ENCODE data around the gene TBX10. TPM values are rescaled to one million over a fixed set of nuclear protein-coding genes. Genes with fewer than 3 reads are reported as not detected.
A peak's percentile ranks its signal among the peaks of the same experiment; 100 is the strongest.

TBX10 gene
- total RNA-seq, 1 experiment from 2014 or later = not detected

DNA sequence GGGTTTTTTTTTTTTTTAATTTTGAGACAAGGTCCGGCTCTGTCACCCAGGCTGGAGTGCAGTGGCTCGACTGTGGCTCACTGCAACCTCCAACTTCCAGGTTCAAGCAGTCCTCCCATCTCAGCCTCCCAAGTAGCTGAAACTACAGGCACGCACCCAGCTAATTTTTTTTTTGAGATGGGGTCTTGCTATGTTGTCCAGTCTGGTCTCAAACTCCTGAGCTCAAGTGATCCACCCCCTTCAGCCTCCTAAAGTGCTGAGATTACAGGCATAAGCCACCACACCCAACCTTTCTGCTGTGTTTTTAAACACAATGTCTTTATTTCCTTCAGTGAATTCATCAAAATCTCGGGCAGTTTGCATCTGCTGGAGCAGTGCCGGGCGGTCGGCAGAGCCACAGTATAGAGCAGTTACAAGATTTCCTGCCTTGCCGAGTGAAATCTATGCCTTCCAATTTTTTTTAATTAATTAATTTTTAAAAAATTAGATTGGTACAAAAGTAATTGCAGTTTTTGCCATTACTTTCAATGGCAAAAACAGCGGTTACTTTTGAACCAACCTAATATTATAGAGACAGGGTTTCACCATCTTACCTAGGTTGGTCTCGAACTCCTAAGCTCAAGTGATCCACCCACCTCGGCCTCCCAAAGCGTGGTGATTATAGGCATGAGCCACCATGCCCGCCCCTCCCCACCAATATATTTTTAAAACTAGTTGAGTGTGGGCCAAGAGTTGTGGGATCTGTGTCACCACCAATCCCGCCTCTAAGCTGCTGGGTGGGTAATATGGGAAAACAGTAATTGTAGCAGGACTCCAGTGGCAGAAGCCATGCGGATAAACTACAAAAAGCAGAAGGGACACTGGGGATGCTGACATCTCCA, 13.6 kb upstream of the TBX10 start:
- H3K4me1 ChIP-seq (ENCODE audit: insufficient read depth, low read length, poor library complexity, severe bottlenecking) = peaks cover 19% of the 10 kb centered on the region
- H3K36me3 ChIP-seq (ENCODE audit: insufficient read depth, low read length, poor library complexity, severe bottlenecking) = no peaks in the 10 kb centered on the region
- H3K4me3 ChIP-seq (ENCODE audit: low read depth, low read length, poor library complexity, severe bottlenecking) = no peak overlapping the region
- H3K9me3 ChIP-seq (ENCODE audit: low read depth, low read length, poor library complexity, severe bottlenecking) = peaks cover 12% of the 10 kb centered on the region
- ChIA-PET CTCF (interaction anchor here (0.7 kb wide), 1 partner anchor 270 kb away, joined by 3 read pairs; no protein-coding TSS in a partner anchor), POLR2A (ENCODE audit: low non-redundant PET) (no interaction called here)
- H3K27ac ChIP-seq (ENCODE audit: low read depth, low read length, poor library complexity, severe bottlenecking) = no peak overlapping the region
- BruUV-seq (replicated peaks) = no TSS peak
- intact Hi-C loops (cut with micrococcal nuclease; ENCODE audit: unreplicated experiment) = no loop called here
- no peak for TF ChIP-seq EZH2 (IDR thresholded peaks at IDR 0.05; ENCODE audit: borderline replicate concordance, low read depth, low read length, poor library complexity, severe bottlenecking)
- TF ChIP-seq, protein P1, sequence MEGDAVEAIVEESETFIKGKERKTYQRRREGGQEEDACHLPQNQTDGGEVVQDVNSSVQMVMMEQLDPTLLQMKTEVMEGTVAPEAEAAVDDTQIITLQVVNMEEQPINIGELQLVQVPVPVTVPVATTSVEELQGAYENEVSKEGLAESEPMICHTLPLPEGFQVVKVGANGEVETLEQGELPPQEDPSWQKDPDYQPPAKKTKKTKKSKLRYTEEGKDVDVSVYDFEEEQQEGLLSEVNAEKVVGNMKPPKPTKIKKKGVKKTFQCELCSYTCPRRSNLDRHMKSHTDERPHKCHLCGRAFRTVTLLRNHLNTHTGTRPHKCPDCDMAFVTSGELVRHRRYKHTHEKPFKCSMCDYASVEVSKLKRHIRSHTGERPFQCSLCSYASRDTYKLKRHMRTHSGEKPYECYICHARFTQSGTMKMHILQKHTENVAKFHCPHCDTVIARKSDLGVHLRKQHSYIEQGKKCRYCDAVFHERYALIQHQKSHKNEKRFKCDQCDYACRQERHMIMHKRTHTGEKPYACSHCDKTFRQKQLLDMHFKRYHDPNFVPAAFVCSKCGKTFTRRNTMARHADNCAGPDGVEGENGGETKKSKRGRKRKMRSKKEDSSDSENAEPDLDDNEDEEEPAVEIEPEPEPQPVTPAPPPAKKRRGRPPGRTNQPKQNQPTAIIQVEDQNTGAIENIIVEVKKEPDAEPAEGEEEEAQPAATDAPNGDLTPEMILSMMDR (conservative IDR thresholded peaks at IDR 0.05; ENCODE audit: low read depth, low read length) = no peak
- DNase-seq (ENCODE audit: low spot score) = no peak
- H3K27me3 ChIP-seq (replicated peaks; ENCODE audit: insufficient read depth, low read depth, low read length, poor library complexity) = no peaks in the 10 kb centered on the region

DNA sequence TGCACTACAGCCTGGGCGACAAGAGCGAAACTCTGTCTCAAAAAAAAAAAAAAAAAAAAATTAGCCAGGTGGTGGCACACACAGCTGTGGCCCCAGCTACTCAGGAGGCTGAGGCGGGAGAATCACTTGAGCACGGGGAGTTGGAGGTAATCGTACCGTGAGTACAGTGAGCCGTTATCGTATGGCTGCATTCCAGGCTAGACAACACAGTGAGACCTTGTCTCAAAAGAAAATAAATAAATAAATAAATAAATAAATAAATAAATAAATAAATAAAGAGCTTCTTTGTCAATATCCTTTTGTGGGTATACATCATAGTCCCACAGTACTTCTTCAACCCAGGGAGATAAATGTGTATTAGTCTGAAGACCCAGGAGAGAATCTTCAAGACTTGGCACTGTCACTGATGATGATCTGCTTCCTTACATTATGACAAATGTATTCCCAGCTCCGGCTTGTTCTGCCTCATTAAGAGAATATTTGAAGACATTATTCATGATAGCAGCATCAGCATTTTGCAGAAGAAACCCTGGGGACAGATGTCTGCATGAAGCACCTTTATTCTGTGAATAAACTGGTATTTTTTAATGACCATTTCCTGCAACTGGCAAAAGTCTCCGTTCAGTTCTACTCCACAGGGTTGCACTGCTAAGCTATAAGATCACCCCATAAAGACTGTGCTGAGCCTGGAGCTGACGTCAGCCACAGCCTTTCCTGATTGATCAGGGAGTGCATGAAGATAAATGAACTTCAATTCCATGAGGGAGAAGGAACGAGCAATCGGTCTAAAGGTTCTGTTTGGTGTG, 12.6 kb upstream of the TBX10 start:
- H3K4me1 ChIP-seq (ENCODE audit: insufficient read depth, low read length, poor library complexity, severe bottlenecking) = peaks cover 19% of the 10 kb centered on the region
- no peaks in the 10 kb centered on the region for H3K27me3 ChIP-seq (replicated peaks; ENCODE audit: insufficient read depth, low read depth, low read length, poor library complexity)
- peak; percentile 75 for DNase-seq (ENCODE audit: low spot score)
- no peaks in the 10 kb centered on the region for H3K36me3 ChIP-seq (ENCODE audit: insufficient read depth, low read length, poor library complexity, severe bottlenecking)
- TF ChIP-seq, protein P1 (conservative IDR thresholded peaks at IDR 0.05; ENCODE audit: low read depth, low read length) = no peak
- TF ChIP-seq EZH2 (IDR thresholded peaks at IDR 0.05; ENCODE audit: borderline replicate concordance, low read depth, low read length, poor library complexity, severe bottlenecking) = no peak
- ChIA-PET CTCF (no interaction called here), POLR2A (ENCODE audit: low non-redundant PET) (no interaction called here)
- no peak overlapping the region for H3K4me3 ChIP-seq (ENCODE audit: low read depth, low read length, poor library complexity, severe bottlenecking)
- intact Hi-C loops (cut with micrococcal nuclease; ENCODE audit: unreplicated experiment) = no loop called here
- H3K27ac ChIP-seq (ENCODE audit: low read depth, low read length, poor library complexity, severe bottlenecking) = no peak overlapping the region
- peaks cover 12% of the 10 kb centered on the region for H3K9me3 ChIP-seq (ENCODE audit: low read depth, low read length, poor library complexity, severe bottlenecking)
- BruUV-seq (replicated peaks) = no TSS peak

DNA sequence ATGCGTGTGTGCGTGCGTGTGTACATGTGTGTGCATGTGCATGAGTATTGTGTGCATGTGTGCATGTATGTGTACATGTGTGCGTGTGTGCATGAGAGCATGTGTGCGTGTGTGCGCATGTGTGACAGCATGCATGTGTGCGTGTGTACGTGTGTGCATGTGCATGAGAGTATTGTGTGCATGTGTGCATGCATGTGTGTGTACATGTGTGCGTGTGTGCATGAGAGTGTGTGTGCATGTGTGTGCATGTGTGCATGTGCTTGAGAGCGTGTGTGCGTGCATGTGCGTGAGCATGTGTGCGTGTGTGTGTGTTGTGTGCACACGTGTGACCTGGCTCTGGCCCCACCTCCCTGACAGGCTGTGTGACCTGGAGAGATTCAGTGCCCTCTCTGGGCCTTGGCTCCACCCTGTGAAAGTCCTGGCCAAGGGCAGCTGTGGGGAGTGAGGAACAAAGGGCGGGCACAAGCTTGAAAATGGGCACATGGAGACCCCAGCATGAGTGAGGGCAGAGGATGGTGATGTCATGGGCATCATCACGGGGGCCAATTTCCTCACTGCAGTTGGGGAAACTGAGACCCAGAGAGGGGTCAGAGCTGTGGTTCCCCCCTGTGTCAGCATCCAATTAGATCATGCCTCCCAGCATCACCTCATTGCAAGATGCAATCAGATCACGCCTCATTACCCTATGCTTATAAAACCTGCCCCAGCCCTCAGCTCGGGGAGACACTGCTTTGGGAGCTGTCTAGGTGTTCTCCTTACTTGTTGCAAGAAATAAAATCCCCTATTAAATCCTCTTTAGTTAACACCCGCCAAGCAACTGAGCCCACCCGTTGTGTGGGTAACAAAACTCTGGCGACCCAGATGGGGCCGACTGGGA, 10.3 kb upstream of the TBX10 start:
- H3K4me1 ChIP-seq (ENCODE audit: insufficient read depth, low read length, poor library complexity, severe bottlenecking) = peaks cover 19% of the 10 kb centered on the region
- no peak for DNase-seq (ENCODE audit: low spot score)
- no peaks in the 10 kb centered on the region for H3K27me3 ChIP-seq (replicated peaks; ENCODE audit: insufficient read depth, low read depth, low read length, poor library complexity)
- no TSS peak for BruUV-seq (replicated peaks)
- intact Hi-C loops (cut with micrococcal nuclease; ENCODE audit: unreplicated experiment) = no loop called here
- POLR2A ChIA-PET (ENCODE audit: low non-redundant PET) = no interaction called here
- H3K4me3 ChIP-seq (ENCODE audit: low read depth, low read length, poor library complexity, severe bottlenecking) = peak overlapping the region; percentile 42
- H3K9me3 ChIP-seq (ENCODE audit: low read depth, low read length, poor library complexity, severe bottlenecking) = no peaks in the 10 kb centered on the region
- CTCF ChIA-PET = interaction anchor here (0.8 kb wide), 1 partner anchor 76 kb away, joined by 7 read pairs; no protein-coding TSS in a partner anchor
- no peak overlapping the region for H3K27ac ChIP-seq (ENCODE audit: low read depth, low read length, poor library complexity, severe bottlenecking)
- no peaks in the 10 kb centered on the region for H3K36me3 ChIP-seq (ENCODE audit: insufficient read depth, low read length, poor library complexity, severe bottlenecking)
- TF ChIP-seq, protein P1 (conservative IDR thresholded peaks at IDR 0.05; ENCODE audit: low read depth, low read length) = no peak
- no peak for TF ChIP-seq EZH2 (IDR thresholded peaks at IDR 0.05; ENCODE audit: borderline replicate concordance, low read depth, low read length, poor library complexity, severe bottlenecking)

All from A673 (cell line).